ENCODE data around the gene UBE2V1.

DNA sequence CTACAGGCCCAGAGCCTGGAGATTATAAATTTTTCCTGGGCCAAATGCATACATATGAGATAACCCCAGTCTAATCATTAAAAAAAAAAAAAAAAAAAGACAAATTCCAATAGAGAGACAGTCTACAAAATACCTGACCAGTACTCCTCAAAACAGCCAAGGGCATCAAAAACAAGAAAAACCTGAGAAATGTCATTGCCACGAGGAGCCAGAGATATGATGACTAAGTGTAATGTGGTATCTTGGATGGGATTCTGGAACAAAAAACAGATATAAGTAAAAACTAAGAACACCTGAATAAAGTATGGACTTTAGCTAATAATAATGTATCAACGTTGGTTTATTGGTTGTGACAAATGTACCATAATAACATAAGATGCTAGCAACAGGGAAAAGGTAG is 24.9 kb downstream of the UBE2V1 start:
- TF ChIP-seq KDM5A (IDR thresholded peaks at IDR 0.05; ENCODE audit: borderline replicate concordance, low read length) (no peak), MATR3 (CRISPR knock-in tag; IDR thresholded peaks at IDR 0.05) (no peak)
- TF ChIP-seq, protein P1, sequence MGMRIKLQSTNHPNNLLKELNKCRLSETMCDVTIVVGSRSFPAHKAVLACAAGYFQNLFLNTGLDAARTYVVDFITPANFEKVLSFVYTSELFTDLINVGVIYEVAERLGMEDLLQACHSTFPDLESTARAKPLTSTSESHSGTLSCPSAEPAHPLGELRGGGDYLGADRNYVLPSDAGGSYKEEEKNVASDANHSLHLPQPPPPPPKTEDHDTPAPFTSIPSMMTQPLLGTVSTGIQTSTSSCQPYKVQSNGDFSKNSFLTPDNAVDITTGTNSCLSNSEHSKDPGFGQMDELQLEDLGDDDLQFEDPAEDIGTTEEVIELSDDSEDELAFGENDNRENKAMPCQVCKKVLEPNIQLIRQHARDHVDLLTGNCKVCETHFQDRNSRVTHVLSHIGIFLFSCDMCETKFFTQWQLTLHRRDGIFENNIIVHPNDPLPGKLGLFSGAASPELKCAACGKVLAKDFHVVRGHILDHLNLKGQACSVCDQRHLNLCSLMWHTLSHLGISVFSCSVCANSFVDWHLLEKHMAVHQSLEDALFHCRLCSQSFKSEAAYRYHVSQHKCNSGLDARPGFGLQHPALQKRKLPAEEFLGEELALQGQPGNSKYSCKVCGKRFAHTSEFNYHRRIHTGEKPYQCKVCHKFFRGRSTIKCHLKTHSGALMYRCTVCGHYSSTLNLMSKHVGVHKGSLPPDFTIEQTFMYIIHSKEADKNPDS (CRISPR knock-in tag; IDR thresholded peaks at IDR 0.05), result no peak
- TF ChIP-seq, protein P2, sequence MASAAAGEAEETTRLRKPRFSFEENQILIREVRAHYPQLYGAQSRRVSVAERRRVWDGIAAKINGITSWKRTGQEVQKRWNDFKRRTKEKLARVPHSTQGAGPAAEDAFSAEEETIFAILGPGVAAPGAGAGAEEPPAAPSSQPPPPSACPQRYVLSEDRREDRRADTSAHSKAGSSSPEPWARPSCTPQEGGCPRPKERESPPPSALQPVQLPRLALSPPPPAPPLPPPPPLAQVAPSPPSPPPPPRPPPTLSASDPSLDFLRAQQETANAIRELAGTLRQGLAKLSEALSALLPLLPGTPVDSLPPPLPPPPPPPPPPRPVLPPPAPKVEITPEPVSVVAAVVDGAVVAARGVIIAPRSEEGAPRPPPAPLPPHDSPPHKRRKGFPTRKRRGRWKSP (CRISPR knock-in tag; IDR thresholded peaks at IDR 0.05), result no peak
